Activated B cell treated with CpG ODN at 0.5 μM for 24 hours (primary cell): ENCODE measurements around the gene PRG3. TPM values are rescaled to one million over a fixed set of nuclear protein-coding genes. Genes with fewer than 3 reads are reported as not detected.

Experiments
- ATAC-seq: fragments of 200-7000 bp; cut with Tn5 transposase; one replicate; pipeline ENCODE4 v1.10.0; 2021; ENCODE audit warnings: low read depth, mild to moderate bottlenecking, moderate library complexity
- CTCF ChIA-PET: fragments of 350-600 bp; sonication (Branson Sonifier 250); formaldehyde crosslinking; loops from one replicate; lab custom pipeline; 2021; ENCODE audit warnings: antibody characterized with exemption; lab: Charles Lee
- POLR2A ChIA-PET: fragments of 350-600 bp; sonication (Branson Sonifier 250); formaldehyde crosslinking; loops from one replicate; lab custom pipeline; 2021; ENCODE audit warnings: antibody characterized with exemption; lab: Charles Lee
- DNase-seq: peaks from one replicate; pipeline ENCODE4 v3.0.0; 2022
- H3K27ac Mint-ChIP-seq: one replicate; pipeline ENCODE4 v1.8.0; 2020; ENCODE audit warnings: mixed read lengths
- H3K27me3 Mint-ChIP-seq: one replicate; pipeline ENCODE4 v1.8.0; 2021; ENCODE audit warnings: mixed read lengths
- H3K36me3 Mint-ChIP-seq: one replicate; pipeline ENCODE4 v1.8.0; 2021; ENCODE audit warnings: low read depth, mixed read lengths
- H3K4me1 Mint-ChIP-seq: one replicate; pipeline ENCODE4 v1.8.0; 2021; ENCODE audit warnings: mixed read lengths
- H3K4me3 Mint-ChIP-seq: one replicate; pipeline ENCODE4 v1.8.0; 2020; ENCODE audit warnings: mild to moderate bottlenecking, mixed read lengths
- H3K9me3 Mint-ChIP-seq: one replicate; pipeline ENCODE4 v1.8.0; 2020; ENCODE audit warnings: mixed read lengths
- CTCF ChIP-seq: fragments of 200-600 bp; IDR thresholded peaks from one replicate; pipeline ENCODE4 v1.8.0; 2022; ENCODE audit warnings: antibody characterized with exemption, mild to moderate bottlenecking
- intact Hi-C: fragments of 100-400 bp; cut with micrococcal nuclease; formaldehyde crosslinking; loops from one replicate; pipeline ENCODE4 v1.15.1; 2024
- total RNA-seq: library from RNA; stranded (reverse); gene quantifications from 2 replicates; pipeline ENCODE4 v1.2.3, GENCODE V29; 2022

The PRG3 gene
- total RNA-seq, 1 donor from 2014 or later: not detected

GRCh38 chr11:57396744-57397143 lies 15.8 kb upstream of the PRG3 start:
- DNase-seq: no peak
- TF ChIP-seq CTCF: no peak
- no peaks in the 10 kb centered on the region for H3K9me3 Mint-ChIP-seq
- no peaks in the 10 kb centered on the region for H3K4me1 Mint-ChIP-seq
- ChIA-PET POLR2A (interaction anchor here (0.6 to 0.8 kb wide), 2 partner anchors 9 to 29 kb away, joined by 3 to 5 read pairs; partner anchors contain the start of gene SLC43A3), CTCF (interaction anchor here (1.0 kb wide), 1 partner anchor 61 kb away, joined by 3 read pairs; no protein-coding TSS in a partner anchor)
- no peaks in the 10 kb centered on the region for H3K27me3 Mint-ChIP-seq
- no peak overlapping the region for H3K27ac Mint-ChIP-seq
- H3K36me3 Mint-ChIP-seq: no peaks in the 10 kb centered on the region
- intact Hi-C loops: no loop called here
- no peak overlapping the region for H3K4me3 Mint-ChIP-seq
- ATAC-seq: no peak

GRCh38 chr11:57395905-57396623 lies 15.1 kb upstream of the PRG3 start:
- Mint-ChIP-seq H3K4me1 (no peaks in the 10 kb centered on the region), H3K36me3 (no peaks in the 10 kb centered on the region), H3K4me3 (no peak overlapping the region), H3K9me3 (no peaks in the 10 kb centered on the region), H3K27ac (no peak overlapping the region), H3K27me3 (no peaks in the 10 kb centered on the region)
- ChIA-PET CTCF (interaction anchor here (1.0 kb wide), 1 partner anchor 62 kb away, joined by 3 read pairs; no protein-coding TSS in a partner anchor), POLR2A (no interaction called here)
- intact Hi-C loops: no loop called here
- no peak for TF ChIP-seq CTCF
- ATAC-seq (no peak), DNase-seq (no peak)

- ChIA-PET POLR2A (interaction anchor here (0.5 to 1.2 kb wide), 2 partner anchors 23 to 127 kb away, joined by 4 to 6 read pairs; no protein-coding TSS in a partner anchor), CTCF (no interaction called here)
- no peak overlapping the region for H3K27ac Mint-ChIP-seq
- no peak for ATAC-seq
- H3K27me3 Mint-ChIP-seq: no peaks in the 10 kb centered on the region
- H3K4me1 Mint-ChIP-seq: no peaks in the 10 kb centered on the region
- no peaks in the 10 kb centered on the region for H3K36me3 Mint-ChIP-seq
- DNase-seq: no peak
- intact Hi-C loops: no loop called here
- H3K4me3 Mint-ChIP-seq: no peak overlapping the region
- no peaks in the 10 kb centered on the region for H3K9me3 Mint-ChIP-seq
- no peak for TF ChIP-seq CTCF
Observed at GRCh38 chr11:57394203-57394965, 13.4 kb upstream of the PRG3 start.

GRCh38 chr11:57392763-57393105 lies 11.8 kb upstream of the PRG3 start:
- no peaks in the 10 kb centered on the region for H3K4me1 Mint-ChIP-seq
- ChIA-PET CTCF (interaction anchor here (1.3 kb wide), 1 partner anchor 86 kb away, joined by 3 read pairs; no protein-coding TSS in a partner anchor), POLR2A (interaction anchor here (1.0 kb wide), 1 partner anchor 32 kb away, joined by 3 read pairs; no protein-coding TSS in a partner anchor)
- ATAC-seq (no peak), DNase-seq (no peak)
- H3K27me3 Mint-ChIP-seq: no peaks in the 10 kb centered on the region
- no peaks in the 10 kb centered on the region for H3K36me3 Mint-ChIP-seq
- intact Hi-C loops: no loop called here
- TF ChIP-seq CTCF: no peak
- H3K27ac Mint-ChIP-seq: no peak overlapping the region
- H3K4me3 Mint-ChIP-seq: no peak overlapping the region
- H3K9me3 Mint-ChIP-seq: no peaks in the 10 kb centered on the region
